ENCODE data around the gene TAF9B. TPM values are rescaled to one million over a fixed set of nuclear protein-coding genes. Genes with fewer than 3 reads are reported as not detected.

Gene TAF9B
- total and polyA plus RNA-seq, 7 donors = 5.3 to 48.9 (median 34.1) TPM

GRCh38 chrX:78118628-78119027, 20.8 kb downstream of the TAF9B start:
- Histone ChIP-seq H3K36me3 (peaks cover 9 to 95% (median 15%) of the 10 kb centered on the region in 4 donors), H3K9me3 (no peaks in the 10 kb centered on the region), H3K27ac (no peak overlapping the region), H3K4me1 (no peaks in the 10 kb centered on the region), H3K4me3 (no peak overlapping the region), H3K27me3 (no peaks in the 10 kb centered on the region)
- no peak for DNase-seq
- 94 to 100% methylated on average over 1 of the region's 1 CpG for WGBS, 2 donors
- intact Hi-C loops (cut with DNase I) = no loop called here
- TF ChIP-seq EP300 (IDR thresholded peaks at IDR 0.05) = no peak
- TF ChIP-seq POLR2A (IDR thresholded peaks at IDR 0.05) = no peak
- no peak for TF ChIP-seq CTCF (IDR thresholded peaks at IDR 0.05)
- no peak for TF ChIP-seq POLR2AphosphoS5 (IDR thresholded peaks at IDR 0.05)

GRCh38 chrX:78116766-78117165, 22.7 kb downstream of the TAF9B start:
- peaks cover 5 to 87% (median 14%) of the 10 kb centered on the region in 4 donors for H3K36me3 ChIP-seq

GRCh38 chrX:78116365-78116764, 23.1 kb downstream of the TAF9B start:
- no peak overlapping the region for H3K27ac ChIP-seq
- H3K4me3 ChIP-seq = no peak overlapping the region
- H3K36me3 ChIP-seq = peaks cover 5 to 86% (median 14%) of the 10 kb centered on the region in 4 donors
- DNase-seq = no peak
- no peaks in the 10 kb centered on the region for H3K27me3 ChIP-seq
- no peaks in the 10 kb centered on the region for H3K9me3 ChIP-seq
- TF ChIP-seq EP300 (IDR thresholded peaks at IDR 0.05) (no peak), CTCF (IDR thresholded peaks at IDR 0.05) (no peak), POLR2A (IDR thresholded peaks at IDR 0.05) (no peak), POLR2AphosphoS5 (IDR thresholded peaks at IDR 0.05) (no peak)
- H3K4me1 ChIP-seq = no peaks in the 10 kb centered on the region
- intact Hi-C loops (cut with DNase I) = no loop called here

More at GRCh38 chrX:78116766-78117165, 22.7 kb downstream of the TAF9B start:
- Histone ChIP-seq H3K27ac (no peak overlapping the region), H3K4me1 (no peaks in the 10 kb centered on the region), H3K4me3 (no peak overlapping the region), H3K9me3 (no peaks in the 10 kb centered on the region), H3K27me3 (no peaks in the 10 kb centered on the region)
- DNase-seq = no peak
- TF ChIP-seq POLR2A (IDR thresholded peaks at IDR 0.05) (no peak), CTCF (IDR thresholded peaks at IDR 0.05) (no peak), EP300 (IDR thresholded peaks at IDR 0.05) (no peak), POLR2AphosphoS5 (IDR thresholded peaks at IDR 0.05) (no peak)
- intact Hi-C loops (cut with DNase I) = no loop called here
- WGBS, 2 donors = 54 to 58% methylated on average over 2 of the region's 2 CpGs

GRCh38 chrX:78111140-78111931, 28.1 kb downstream of the TAF9B start:
- whole genome bisulfite sequencing, 2 donors = 70 to 85% methylated on average over 10 of the region's 10 CpGs

More at GRCh38 chrX:78111140-78111931, 28.1 kb downstream of the TAF9B start:
- Histone ChIP-seq H3K27ac (no peak overlapping the region), H3K4me1 (peaks cover 0 to 30% (median 17%) of the 10 kb centered on the region in 4 donors), H3K27me3 (no peaks in the 10 kb centered on the region), H3K4me3 (no peak overlapping the region), H3K9me3 (no peaks in the 10 kb centered on the region), H3K36me3 (peaks cover 0 to 50% (median 0%) of the 10 kb centered on the region in 4 donors)
- DNase-seq = no peak
- TF ChIP-seq POLR2A (IDR thresholded peaks at IDR 0.05) = no peak
- no peak for TF ChIP-seq CTCF (IDR thresholded peaks at IDR 0.05)
- no peak for TF ChIP-seq POLR2AphosphoS5 (IDR thresholded peaks at IDR 0.05)
- no peak for TF ChIP-seq EP300 (IDR thresholded peaks at IDR 0.05)
- intact Hi-C loops (cut with DNase I) = no loop called here

Data from sigmoid colon (tissue), 7 donors.